GM23338 (cell line): ENCODE data around the gene GGT5. TPM values are rescaled to one million over a fixed set of nuclear protein-coding genes. Genes with fewer than 3 reads are reported as not detected.
A peak's percentile ranks its signal among the peaks of the same experiment; 100 is the strongest.
"Not testable (repeated sequence)": the region's sequence is repeated elsewhere in the genome, so short reads cannot be mapped to it uniquely, and the experiment has no call there.

Experiments
- ATAC-seq: fragments of 200-7000 bp; cut with Tn5 transposase; 3 replicates; pipeline ENCODE4 v1.9.1; 2020
- DNase-seq: peaks from one replicate; pipeline ENCODE4 v3.0.0-alpha.2; 2015; ENCODE audit warnings: low spot score
- H2AFZ ChIP-seq: fragments of 200-600 bp; sonication (generic); 2 replicates; pipeline ENCODE4 v1.8.0; 2016; ENCODE audit warnings: antibody characterized with exemption, mild to moderate bottlenecking, moderate library complexity
- H3F3A ChIP-seq: fragments of 200-600 bp; sonication (generic); replicated peaks from 2 replicates; pipeline ENCODE4 v1.8.0; 2017; ENCODE audit warnings: antibody characterized with exemption, mixed run types, low read depth
- H3K27ac ChIP-seq: fragments of 200-600 bp; sonication (generic); 2 replicates; pipeline ENCODE4 v1.6.1; 2016; ENCODE audit warnings: low read depth
- H3K27me3 ChIP-seq: fragments of 200-600 bp; sonication (generic); 2 replicates; pipeline ENCODE4 v1.8.0; 2016; ENCODE audit warnings: mild to moderate bottlenecking, mixed run types, moderate library complexity; ENCODE audit not compliant: insufficient read depth
- H3K36me3 ChIP-seq: fragments of 200-600 bp; sonication (generic); 2 replicates; pipeline ENCODE4 v1.8.0; 2016; ENCODE audit warnings: mild to moderate bottlenecking; ENCODE audit not compliant: insufficient read depth
- H3K4me1 ChIP-seq: fragments of 200-600 bp; sonication (generic); 2 replicates; pipeline ENCODE4 v1.8.0; 2016; ENCODE audit warnings: mild to moderate bottlenecking, moderate library complexity; ENCODE audit not compliant: insufficient read depth
- H3K4me2 ChIP-seq: fragments of 200-600 bp; sonication (generic); 2 replicates; pipeline ENCODE4 v1.7.1; 2017; ENCODE audit warnings: mixed run types
- H3K4me3 ChIP-seq: fragments of 200-600 bp; sonication (generic); 2 replicates; pipeline ENCODE4 v1.6.1; 2016; ENCODE audit warnings: mixed run types
- H3K79me2 ChIP-seq: fragments of 200-600 bp; sonication (generic); replicated peaks from 2 replicates; pipeline ENCODE4 v1.8.0; 2017; ENCODE audit warnings: mild to moderate bottlenecking; ENCODE audit not compliant: insufficient read depth
- H3K9me2 ChIP-seq: fragments of 200-600 bp; sonication (generic); 2 replicates; pipeline ENCODE4 v1.8.0; 2017; ENCODE audit not compliant: insufficient read depth
- H4K20me1 ChIP-seq: fragments of 200-600 bp; sonication (generic); replicated peaks from 2 replicates; pipeline ENCODE4 v1.8.0; 2017; ENCODE audit warnings: mild to moderate bottlenecking; ENCODE audit not compliant: insufficient read depth
- H3K27ac Mint-ChIP-seq: 2 replicates; pipeline ENCODE4 v1.8.0; 2020; ENCODE audit warnings: inconsistent platforms, mild to moderate bottlenecking, moderate library complexity, mixed read lengths
- H3K27me3 Mint-ChIP-seq: 3 replicates; pipeline ENCODE4 v1.8.0; 2022; ENCODE audit warnings: low read depth, mild to moderate bottlenecking, moderate library complexity, mixed read lengths, inconsistent platforms; ENCODE audit not compliant: insufficient read depth, poor library complexity
- H3K36me3 Mint-ChIP-seq: 3 replicates; pipeline ENCODE4 v1.8.0; 2021; ENCODE audit warnings: low read depth, mild to moderate bottlenecking, inconsistent platforms, moderate library complexity, mixed read lengths
- H3K4me1 Mint-ChIP-seq: 3 replicates; pipeline ENCODE4 v1.8.0; 2020; ENCODE audit warnings: mild to moderate bottlenecking, inconsistent platforms, mixed read lengths
- H3K4me3 Mint-ChIP-seq: 3 replicates; pipeline ENCODE4 v1.8.0; 2021; ENCODE audit warnings: moderate library complexity, mild to moderate bottlenecking, inconsistent platforms, mixed read lengths
- H3K9me3 Mint-ChIP-seq: 3 replicates; pipeline ENCODE4 v1.8.0; 2020; ENCODE audit warnings: moderate library complexity, mild to moderate bottlenecking, inconsistent platforms, mixed read lengths
- CREB1 ChIP-seq: fragments of 250-450 bp; sonication (Bioruptor Pico); IDR thresholded peaks from 2 replicates; pipeline ENCODE4 v1.5.0; 2020; ENCODE audit warnings: low read depth, mild to moderate bottlenecking, moderate library complexity
- EZH2 ChIP-seq: fragments of 200-600 bp; sonication (generic); IDR thresholded peaks from one replicate; pipeline ENCODE4 v1.8.0; 2017; ENCODE audit warnings: antibody characterized with exemption, mild to moderate bottlenecking, low read depth; ENCODE audit not compliant: unreplicated experiment
- EZH2phosphoT487 ChIP-seq: fragments of 200-600 bp; sonication (generic); IDR thresholded peaks from one replicate; pipeline ENCODE4 v1.8.1; 2018; ENCODE audit warnings: antibody characterized with exemption; ENCODE audit not compliant: unreplicated experiment
- JUNB ChIP-seq: IDR thresholded peaks from one replicate; pipeline ENCODE4 v1.6.1; 2016; ENCODE audit warnings: antibody characterized with exemption; ENCODE audit not compliant: unreplicated experiment
- NANOG ChIP-seq: IDR thresholded peaks from 2 replicates; pipeline ENCODE4 v1.6.1; 2016; ENCODE audit warnings: antibody characterized with exemption, borderline replicate concordance
- POLR2AphosphoS5 ChIP-seq: IDR thresholded peaks from 2 replicates; pipeline ENCODE4 v1.6.1; 2016; ENCODE audit warnings: antibody characterized with exemption, low read depth
- ZNF462 ChIP-seq: fragments of 250-450 bp; sonication (Bioruptor Pico); IDR thresholded peaks from 2 replicates; pipeline ENCODE4 v1.5.0; 2020; ENCODE audit warnings: mild to moderate bottlenecking, moderate library complexity
- polyA plus RNA-seq: library from polyadenylated mRNA; unstranded; fragments of >200 nt; fragmentation: Nextera tagmentation; extraction: Ambion mirVana; gene quantifications from 2 replicates; pipeline ENCODE4 v1.2.1, GENCODE V29; 2016
- total RNA-seq: library from RNA; depleted of rRNA; stranded (reverse); fragments of >200 nt; shearing (Covaris generic); gene quantifications from 2 replicates; pipeline ENCODE4 v1.2.3, GENCODE V29; 2014

GGT5 gene
- total and polyA plus RNA-seq, 2 experiments from 2014 or later, result not detected

DNA sequence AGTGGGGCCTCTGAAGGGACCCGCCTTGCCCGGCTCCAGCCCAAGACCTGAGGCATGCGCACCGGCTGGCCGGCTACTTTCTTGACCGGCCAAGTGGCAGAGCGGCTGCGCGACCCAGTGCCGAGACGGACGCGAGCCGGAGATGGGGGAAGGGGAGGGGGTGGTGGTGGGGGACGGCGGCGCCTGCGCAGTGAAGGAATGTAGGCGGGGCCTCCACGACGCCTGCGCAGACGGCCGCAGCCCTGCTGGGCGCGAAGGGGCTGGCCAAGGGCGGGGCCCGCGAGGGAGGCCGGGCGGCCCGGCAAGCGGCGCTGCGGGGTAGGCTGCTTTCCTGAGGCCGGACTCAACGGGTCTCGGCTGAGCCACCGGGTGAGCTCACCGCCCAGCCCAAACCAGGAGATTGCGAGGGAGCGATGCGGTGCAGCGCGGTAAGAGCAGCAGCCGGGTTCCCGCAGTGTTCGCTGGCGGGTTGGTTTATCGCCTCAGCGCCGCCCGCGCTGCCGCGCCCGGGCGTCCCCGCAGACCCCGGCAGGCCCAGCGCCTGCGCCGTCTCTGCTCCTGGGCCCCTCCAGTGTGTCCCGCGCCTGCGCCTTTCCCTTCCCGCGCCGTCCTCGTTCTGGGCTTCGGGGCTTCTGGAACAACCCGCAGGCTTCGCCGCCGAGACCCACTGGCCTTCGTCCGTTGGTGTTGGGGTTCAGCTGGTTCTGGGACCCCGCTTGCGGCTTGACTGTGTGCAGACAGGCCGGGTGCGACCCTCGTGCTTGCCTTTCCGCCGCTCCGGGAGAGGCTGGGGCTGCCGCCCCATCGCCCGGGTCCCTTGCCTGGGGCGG is 25.9 kb upstream of the GGT5 start, which contains the start of gene SPECC1L:
Gene SPECC1L, plus strand, starts transcription at position 276 of the 830 bp plus-strand sequence. CDS start 31,401 bp downstream, outside the sequence.
- Histone ChIP-seq H3F3A (no peaks in the 10 kb centered on the region), H3K79me2 (peaks cover 47% of the 10 kb centered on the region), H3K36me3 (no peaks in the 10 kb centered on the region), H3K4me3 (peak within 1 kb of the TSS; percentile 87), H2AFZ (peak within 1 kb of the TSS; percentile 91), H3K27me3 (no peaks in the 10 kb centered on the region), H4K20me1 (peaks cover 6% of the 10 kb centered on the region), H3K4me2 (peak within 1 kb of the TSS; percentile 88), H3K9me2 (no peaks in the 10 kb centered on the region), H3K27ac (peak within 1 kb of the TSS; percentile 94), H3K4me1 (peaks cover 11% of the 10 kb centered on the region)
- Mint-ChIP-seq H3K4me1 (peaks cover 38% of the 10 kb centered on the region), H3K4me3 (peak within 1 kb of the TSS; percentile 91), H3K36me3 (peaks cover 3% of the 10 kb centered on the region; the same call in 2 of the 3 replicates), H3K27me3 (peaks cover 5% of the 10 kb centered on the region), H3K9me3 (no peaks in the 10 kb centered on the region), H3K27ac (peak within 1 kb of the TSS; percentile 91)
- DNase-seq, result peak; percentile 93
- peak; percentile 90 for TF ChIP-seq POLR2AphosphoS5
- no peak for TF ChIP-seq EZH2
- peak; percentile 87 for ATAC-seq

DNA sequence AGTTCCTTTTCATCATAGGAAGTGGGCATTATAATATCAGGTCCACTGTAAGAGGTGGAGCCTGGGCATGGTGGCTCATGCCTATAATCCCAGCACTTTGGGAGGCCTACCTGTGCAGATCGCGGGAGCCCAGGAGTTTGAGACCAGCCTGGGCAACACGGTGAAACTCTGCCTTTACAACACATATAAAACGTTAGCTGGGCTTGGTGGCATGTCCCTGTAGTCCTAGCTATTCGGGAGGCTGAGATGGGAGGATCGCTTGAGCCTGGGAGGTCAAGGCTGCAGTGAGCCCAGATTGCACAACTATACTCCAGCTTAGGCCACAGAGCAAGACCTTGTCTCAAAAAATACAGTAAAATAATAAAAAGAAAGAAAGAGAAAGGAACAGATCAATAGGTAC is 21.6 kb upstream of the GGT5 start:
- not testable (repeated sequence) for H3K27me3 Mint-ChIP-seq, H4K20me1 ChIP-seq, ATAC-seq, H3K9me3 Mint-ChIP-seq, H3F3A ChIP-seq, H3K4me1 Mint-ChIP-seq, H3K27ac Mint-ChIP-seq, H3K4me1 ChIP-seq, H3K4me3 ChIP-seq, H3K4me3 Mint-ChIP-seq, H3K27me3 ChIP-seq, H3K4me2 ChIP-seq, DNase-seq, H3K36me3 ChIP-seq, H3K36me3 Mint-ChIP-seq, H2AFZ ChIP-seq, H3K27ac ChIP-seq, H3K9me2 ChIP-seq, H3K79me2 ChIP-seq

- Mint-ChIP-seq H3K9me3 (no peaks in the 10 kb centered on the region), H3K27ac (no peak overlapping the region), H3K4me1 (peaks cover 8% of the 10 kb centered on the region; the same call in 2 of the 3 replicates), H3K27me3 (peaks cover 5% of the 10 kb centered on the region), H3K4me3 (no peak overlapping the region), H3K36me3 (no peaks in the 10 kb centered on the region)
- no peaks in the 10 kb centered on the region for H3K27me3 ChIP-seq
- H3F3A ChIP-seq, result no peaks in the 10 kb centered on the region
- H4K20me1 ChIP-seq, result no peaks in the 10 kb centered on the region
- no peaks in the 10 kb centered on the region for H3K36me3 ChIP-seq
- no peaks in the 10 kb centered on the region; the same call in 1 of the 2 replicates for H3K4me1 ChIP-seq
- H3K4me2 ChIP-seq, result no peak overlapping the region
- H2AFZ ChIP-seq, result no peak overlapping the region
- ATAC-seq (no peak), DNase-seq (no peak)
- H3K9me2 ChIP-seq, result no peaks in the 10 kb centered on the region
- H3K4me3 ChIP-seq, result no peak overlapping the region
- H3K79me2 ChIP-seq, result no peaks in the 10 kb centered on the region
- TF ChIP-seq EZH2phosphoT487 (no peak), POLR2AphosphoS5 (no peak), NANOG (no peak), ZNF462 (CRISPR knock-in tag) (no peak), CREB1 (no peak), JUNB (no peak)
- no peak overlapping the region for H3K27ac ChIP-seq
Measured at GRCh38 chr22:24265734-24266133, 20.9 kb upstream of the GGT5 start.
